ENCODE results near the gene DNAJB13. TPM values are rescaled to one million over a fixed set of nuclear protein-coding genes. Genes with fewer than 3 reads are reported as not detected.
"Not testable (repeated sequence)": the region's sequence is repeated elsewhere in the genome, so short reads cannot be mapped to it uniquely, and the experiment has no call there.

Gene DNAJB13
- polyA plus RNA-seq, 1 donor from 2014 or later: not detected

GRCh38 chr11:73982990-73983740 lies 32.3 kb downstream of the DNAJB13 start:
- H4K20me1 ChIP-seq (ENCODE audit: insufficient read depth): no peaks in the 10 kb centered on the region
- H3K4me2 ChIP-seq (ENCODE audit: low read length): peak overlapping the region; percentile 68
- peak overlapping the region; percentile 63 for H2AFZ ChIP-seq (ENCODE audit: low read depth, low read length)
- no peaks in the 10 kb centered on the region for H3F3A ChIP-seq (ENCODE audit: insufficient read depth, low read length, poor library complexity, severe bottlenecking)
- H3K9me3 ChIP-seq (ENCODE audit: low read length): no peaks in the 10 kb centered on the region
- TF ChIP-seq EZH2 (IDR thresholded peaks at IDR 0.05; ENCODE audit: borderline replicate concordance, insufficient read depth, low read length, poor library complexity, severe bottlenecking) (no peak), MXI1 (conservative IDR thresholded peaks at IDR 0.05; ENCODE audit: poor library complexity, severe bottlenecking) (peak; percentile 15), TAF1 (IDR thresholded peaks at IDR 0.05; ENCODE audit: low read depth) (peak; percentile 20), REST (IDR thresholded peaks at IDR 0.05; ENCODE audit: borderline replicate concordance) (no peak)
- H3K79me2 ChIP-seq (replicated peaks; ENCODE audit: insufficient read depth, low read length): no peaks in the 10 kb centered on the region
- H3K9me2 ChIP-seq (ENCODE audit: insufficient read depth, low read length): no peaks in the 10 kb centered on the region
- no peaks in the 10 kb centered on the region for H3K27me3 ChIP-seq (ENCODE audit: insufficient read depth, low read depth, low read length)
- no peak overlapping the region for H3K27ac ChIP-seq (ENCODE audit: low read length)
- peak overlapping the region; percentile 71 for H3K4me3 ChIP-seq (ENCODE audit: low read length)
- peak overlapping the region; percentile 35 for H3K9ac ChIP-seq (ENCODE audit: low read length)
- H3K36me3 ChIP-seq (ENCODE audit: insufficient read depth, low read length): no peaks in the 10 kb centered on the region

DNA sequence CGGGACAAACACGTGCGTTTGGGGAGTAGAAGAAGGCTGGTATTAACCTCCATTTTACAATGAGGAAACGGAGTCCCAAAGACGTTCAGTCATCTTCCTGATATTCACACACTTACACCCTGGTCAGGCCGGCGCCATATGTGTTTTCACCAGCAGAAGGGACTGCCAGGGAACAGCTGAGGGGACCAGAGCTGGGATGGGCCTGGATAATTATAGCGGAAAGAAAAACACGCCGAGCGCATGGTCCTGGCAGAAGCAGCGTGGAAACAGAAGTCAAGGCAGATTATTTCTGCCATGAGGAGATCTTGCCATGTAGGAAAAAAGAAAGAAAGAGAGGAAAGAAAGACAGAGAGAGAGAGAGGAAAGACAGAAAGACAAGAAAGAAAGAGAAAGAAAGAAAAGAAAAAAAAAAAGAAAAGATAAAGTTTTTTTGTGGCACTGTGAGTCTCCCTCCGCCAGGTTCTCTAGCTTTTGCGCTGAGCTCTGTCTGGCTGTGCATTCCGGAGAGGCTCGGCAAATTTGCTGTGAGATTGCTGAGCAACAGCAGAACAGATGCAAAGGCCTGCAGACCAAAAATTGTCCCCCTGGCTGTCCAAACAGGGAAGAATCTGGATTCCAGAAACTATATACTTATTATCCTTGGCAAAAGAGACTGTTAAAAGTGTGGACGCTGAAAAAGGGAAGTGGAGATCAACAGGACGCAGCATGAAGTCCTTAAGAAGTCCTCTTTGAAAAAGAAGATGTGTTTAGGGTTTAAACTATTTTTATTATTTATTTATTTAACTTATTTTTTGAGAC lies 33.1 kb downstream of the DNAJB13 start:
- no peaks in the 10 kb centered on the region for H4K20me1 ChIP-seq (ENCODE audit: insufficient read depth)
- no peak overlapping the region for H3K9ac ChIP-seq (ENCODE audit: low read length)
- peak overlapping the region; percentile 68 for H3K4me2 ChIP-seq (ENCODE audit: low read length)
- no peaks in the 10 kb centered on the region for H3K79me2 ChIP-seq (replicated peaks; ENCODE audit: insufficient read depth, low read length)
- H3F3A ChIP-seq (ENCODE audit: insufficient read depth, low read length, poor library complexity, severe bottlenecking): no peaks in the 10 kb centered on the region
- H3K9me3 ChIP-seq (ENCODE audit: low read length): no peaks in the 10 kb centered on the region
- H3K9me2 ChIP-seq (ENCODE audit: insufficient read depth, low read length): no peaks in the 10 kb centered on the region
- no peaks in the 10 kb centered on the region for H3K27me3 ChIP-seq (ENCODE audit: insufficient read depth, low read depth, low read length)
- H3K4me3 ChIP-seq (ENCODE audit: low read length): peak overlapping the region; percentile 71
- no peak overlapping the region for H3K27ac ChIP-seq (ENCODE audit: low read length)
- no peak overlapping the region for H2AFZ ChIP-seq (ENCODE audit: low read depth, low read length)
- no peaks in the 10 kb centered on the region for H3K36me3 ChIP-seq (ENCODE audit: insufficient read depth, low read length)
- no peak for TF ChIP-seq POLR2AphosphoS5 (IDR thresholded peaks at IDR 0.05)
- TF ChIP-seq EZH2 (IDR thresholded peaks at IDR 0.05; ENCODE audit: borderline replicate concordance, insufficient read depth, low read length, poor library complexity, severe bottlenecking): no peak
- TF ChIP-seq RAD21 (conservative IDR thresholded peaks at IDR 0.05): no peak
- no peak for TF ChIP-seq REST (IDR thresholded peaks at IDR 0.05; ENCODE audit: borderline replicate concordance)
- no peak for TF ChIP-seq EP300 (conservative IDR thresholded peaks at IDR 0.05; ENCODE audit: poor library complexity, severe bottlenecking)
- no peak for TF ChIP-seq CTCF (IDR thresholded peaks at IDR 0.05; ENCODE audit: poor library complexity, severe bottlenecking)

- not testable (repeated sequence) for H3K4me3 ChIP-seq (ENCODE audit: low read length); H3K9ac ChIP-seq (ENCODE audit: low read length); H4K20me1 ChIP-seq (ENCODE audit: insufficient read depth); H2AFZ ChIP-seq (ENCODE audit: low read depth, low read length); H3K4me2 ChIP-seq (ENCODE audit: low read length); H3K79me2 ChIP-seq (replicated peaks; ENCODE audit: insufficient read depth, low read length); H3K27ac ChIP-seq (ENCODE audit: low read length); H3K36me3 ChIP-seq (ENCODE audit: insufficient read depth, low read length); H3K9me2 ChIP-seq (ENCODE audit: insufficient read depth, low read length); H3K27me3 ChIP-seq (ENCODE audit: insufficient read depth, low read depth, low read length); H3K9me3 ChIP-seq (ENCODE audit: low read length); H3F3A ChIP-seq (ENCODE audit: insufficient read depth, low read length, poor library complexity, severe bottlenecking)
Observed at GRCh38 chr11:73985661-73986060, 34.8 kb downstream of the DNAJB13 start.
